ENCODE results near the gene CCDC134. TPM values are rescaled to one million over a fixed set of nuclear protein-coding genes. Genes with fewer than 3 reads are reported as not detected.

Gene CCDC134
- total RNA-seq, 1 donor from 2014 or later = 24.2 TPM

GRCh38 chr22:41823797-41824196 is 23.3 kb downstream of the CCDC134 start:
- H3K27me3 Mint-ChIP-seq = no peaks in the 10 kb centered on the region
- DNase-seq (ENCODE audit: low spot score, unreplicated experiment) = no peak
- no peak overlapping the region for H3K4me3 Mint-ChIP-seq (ENCODE audit: low read depth)
- TF ChIP-seq CTCF (IDR thresholded peaks at IDR 0.05; ENCODE audit: unreplicated experiment) = no peak
- no peaks in the 10 kb centered on the region for H3K9me3 Mint-ChIP-seq (ENCODE audit: low read depth)
- peak overlapping the region; percentile 34 for H3K27ac Mint-ChIP-seq
- H3K4me1 Mint-ChIP-seq (ENCODE audit: low read depth) = peaks cover 6% of the 10 kb centered on the region
- peaks cover 1% of the 10 kb centered on the region for H3K36me3 Mint-ChIP-seq (ENCODE audit: insufficient read depth)

GRCh38 chr22:41825376-41825775 is 24.9 kb downstream of the CCDC134 start:
- no peak for DNase-seq (ENCODE audit: low spot score, unreplicated experiment)
- Mint-ChIP-seq H3K27ac (no peak overlapping the region), H3K4me3 (ENCODE audit: low read depth) (no peak overlapping the region), H3K27me3 (no peaks in the 10 kb centered on the region), H3K4me1 (ENCODE audit: low read depth) (peaks cover 6% of the 10 kb centered on the region), H3K36me3 (ENCODE audit: insufficient read depth) (peaks cover 1% of the 10 kb centered on the region), H3K9me3 (ENCODE audit: low read depth) (no peaks in the 10 kb centered on the region)
- no peak for TF ChIP-seq CTCF (IDR thresholded peaks at IDR 0.05; ENCODE audit: unreplicated experiment)

GRCh38 chr22:41826021-41826420 is 25.5 kb downstream of the CCDC134 start:
- no peaks in the 10 kb centered on the region for H3K9me3 Mint-ChIP-seq (ENCODE audit: low read depth)
- no peak overlapping the region for H3K4me3 Mint-ChIP-seq (ENCODE audit: low read depth)
- no peaks in the 10 kb centered on the region for H3K27me3 Mint-ChIP-seq
- H3K27ac Mint-ChIP-seq = no peak overlapping the region
- TF ChIP-seq CTCF (IDR thresholded peaks at IDR 0.05; ENCODE audit: unreplicated experiment) = no peak
- peaks cover 6% of the 10 kb centered on the region for H3K4me1 Mint-ChIP-seq (ENCODE audit: low read depth)
- no peak for DNase-seq (ENCODE audit: low spot score, unreplicated experiment)
- peaks cover 1% of the 10 kb centered on the region for H3K36me3 Mint-ChIP-seq (ENCODE audit: insufficient read depth)

GRCh38 chr22:41826430-41827383 is 26.2 kb downstream of the CCDC134 start:
- no peaks in the 10 kb centered on the region for H3K9me3 Mint-ChIP-seq (ENCODE audit: low read depth)
- DNase-seq (ENCODE audit: low spot score, unreplicated experiment) = no peak
- peaks cover 7% of the 10 kb centered on the region for H3K4me1 Mint-ChIP-seq (ENCODE audit: low read depth)
- no peak overlapping the region for H3K4me3 Mint-ChIP-seq (ENCODE audit: low read depth)
- no peak overlapping the region for H3K27ac Mint-ChIP-seq
- TF ChIP-seq CTCF (IDR thresholded peaks at IDR 0.05; ENCODE audit: unreplicated experiment) = no peak
- H3K36me3 Mint-ChIP-seq (ENCODE audit: insufficient read depth) = no peaks in the 10 kb centered on the region
- H3K27me3 Mint-ChIP-seq = no peaks in the 10 kb centered on the region

- no peak overlapping the region for H3K27ac Mint-ChIP-seq
- H3K9me3 Mint-ChIP-seq (ENCODE audit: low read depth) = no peaks in the 10 kb centered on the region
- TF ChIP-seq CTCF (IDR thresholded peaks at IDR 0.05; ENCODE audit: unreplicated experiment) = no peak
- no peak for DNase-seq (ENCODE audit: low spot score, unreplicated experiment)
- peaks cover 11% of the 10 kb centered on the region for H3K4me1 Mint-ChIP-seq (ENCODE audit: low read depth)
- H3K36me3 Mint-ChIP-seq (ENCODE audit: insufficient read depth) = no peaks in the 10 kb centered on the region
- no peak overlapping the region for H3K4me3 Mint-ChIP-seq (ENCODE audit: low read depth)
- no peaks in the 10 kb centered on the region for H3K27me3 Mint-ChIP-seq
Measured at GRCh38 chr22:41827671-41828070, 27.2 kb downstream of the CCDC134 start.
